ENCODE data around the gene SFMBT2.

- no peak for TF ChIP-seq EZH2phosphoT487 (IDR thresholded peaks at IDR 0.05; ENCODE audit: borderline replicate concordance)
- no peak for TF ChIP-seq CTCF (IDR thresholded peaks at IDR 0.05 in 2 of 3, conservative IDR thresholded peaks at IDR 0.05 in 1 of 3; ENCODE audit: borderline replicate concordance in 1 of 3, insufficient read depth in 1 of 3, low read depth in 2 of 3, low read length in 2 of 3)
- TF ChIP-seq FOSL1 (IDR thresholded peaks at IDR 0.05; ENCODE audit: low read depth), result no peak
- TF ChIP-seq SIN3A (IDR thresholded peaks at IDR 0.05; ENCODE audit: low read depth), result no peak
- no peak for TF ChIP-seq ZFX (IDR thresholded peaks at IDR 0.05)
- no peak for TF ChIP-seq CBX3 (IDR thresholded peaks at IDR 0.05; ENCODE audit: low read depth)
- no peak for TF ChIP-seq TCF7L2 (IDR thresholded peaks at IDR 0.05; ENCODE audit: borderline replicate concordance, extremely low read depth, insufficient read depth, insufficient read length)
These were observed 105.8 kb downstream of the SFMBT2 start for GRCh38 chr10:7305053-7305452.

Data from HCT116 (cell line).